SU-DHL-6 (cell line): ENCODE results near the gene ABCG1.

ENCODE experiments used
- CTCF ChIP-seq: fragments of 200-600 bp; sonication (generic); IDR thresholded peaks from one replicate; pipeline ENCODE4 v1.5.1; 2017; ENCODE audit warnings: antibody characterized with exemption, mild to moderate bottlenecking, low read length, moderate library complexity; ENCODE audit not compliant: insufficient read depth, poor library complexity, severe bottlenecking
- EZH2phosphoT487 ChIP-seq: fragments of 200-600 bp; sonication (generic), shearing (Covaris generic); conservative IDR thresholded peaks from 2 replicates; pipeline ENCODE4 v1.6.1; 2018; ENCODE audit warnings: mild to moderate bottlenecking, antibody characterized with exemption, low read length, moderate library complexity, mixed read lengths

GRCh38 chr21:42190486-42190863, 28.5 kb upstream of the ABCG1 start:
- TF ChIP-seq CTCF, result no peak
- no peak for TF ChIP-seq EZH2phosphoT487
